GM18519 (cell line): Measurements from ENCODE around the gene FAM118A.
"Not testable (repeated sequence)": the region's sequence is repeated elsewhere in the genome, so short reads cannot be mapped to it uniquely, and the experiment has no call there.

Experiments
- ATAC-seq: cut with Tn5 transposase; IDR thresholded peaks from one replicate; pipeline ENCODE4 v1.9.1; 2021; ENCODE audit warnings: mild to moderate bottlenecking, moderate library complexity; ENCODE audit not compliant: unreplicated experiment, low FRiP score

Gene FAM118A

DNA sequence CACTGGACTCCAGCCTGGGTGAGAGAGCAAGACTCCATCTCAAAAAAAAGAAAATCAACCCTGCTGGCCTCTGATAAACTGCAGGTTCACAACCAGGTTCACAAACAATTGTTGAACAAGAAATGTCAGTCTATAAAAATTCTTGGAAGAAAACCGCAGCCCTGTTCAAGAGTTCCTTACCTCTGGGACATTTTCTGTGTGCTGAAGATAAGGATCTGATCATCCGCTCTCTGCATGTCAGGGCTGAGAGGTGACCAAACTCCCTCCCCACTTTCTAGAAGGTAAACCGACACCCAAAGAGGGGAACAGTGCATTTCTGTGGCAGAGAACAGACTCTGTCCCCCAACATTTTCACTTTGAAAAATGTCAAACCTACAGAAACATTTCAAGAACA lies 29.1 kb upstream of the FAM118A start:
- no peak for ATAC-seq

GRCh38 chr22:45281010-45281409 lies 28.7 kb upstream of the FAM118A start:
- ATAC-seq, result no peak

DNA sequence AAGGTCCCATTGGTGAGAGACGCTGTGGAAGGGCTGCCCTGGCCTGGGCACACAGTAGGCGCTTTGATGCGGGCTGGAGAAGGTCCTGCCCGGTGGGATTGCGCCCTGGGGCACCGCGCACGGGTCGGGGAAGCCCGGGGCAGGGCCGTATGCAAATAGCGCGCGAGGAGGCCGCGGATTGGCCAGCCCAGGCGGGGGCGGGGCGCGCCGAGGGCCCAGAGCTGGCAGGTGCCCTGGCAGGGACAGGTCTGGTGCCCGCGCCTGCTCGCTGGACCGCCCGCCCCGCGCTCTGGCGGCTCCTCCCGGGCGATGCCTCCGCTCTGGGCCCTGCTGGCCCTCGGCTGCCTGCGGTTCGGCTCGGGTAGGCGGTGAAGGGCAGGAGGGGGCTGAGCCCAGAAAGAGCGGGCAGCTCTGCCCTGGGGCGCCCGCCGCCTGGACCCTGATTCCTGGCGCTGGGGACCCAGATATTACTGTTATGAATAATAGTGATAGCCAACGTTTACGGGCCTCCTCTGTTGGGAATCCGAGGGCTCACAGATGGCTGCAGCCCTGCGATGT lies 24.9 kb upstream of the FAM118A start, which contains the start of gene UPK3A:
Gene UPK3A (plus strand): TSS at position 245 of the 558 bp plus-strand sequence. CDS start 65 bp downstream, at position 310.
- no peak for ATAC-seq

- no peak for ATAC-seq
Measured at GRCh38 chr22:45285263-45286058, 24.3 kb upstream of the FAM118A start.

DNA sequence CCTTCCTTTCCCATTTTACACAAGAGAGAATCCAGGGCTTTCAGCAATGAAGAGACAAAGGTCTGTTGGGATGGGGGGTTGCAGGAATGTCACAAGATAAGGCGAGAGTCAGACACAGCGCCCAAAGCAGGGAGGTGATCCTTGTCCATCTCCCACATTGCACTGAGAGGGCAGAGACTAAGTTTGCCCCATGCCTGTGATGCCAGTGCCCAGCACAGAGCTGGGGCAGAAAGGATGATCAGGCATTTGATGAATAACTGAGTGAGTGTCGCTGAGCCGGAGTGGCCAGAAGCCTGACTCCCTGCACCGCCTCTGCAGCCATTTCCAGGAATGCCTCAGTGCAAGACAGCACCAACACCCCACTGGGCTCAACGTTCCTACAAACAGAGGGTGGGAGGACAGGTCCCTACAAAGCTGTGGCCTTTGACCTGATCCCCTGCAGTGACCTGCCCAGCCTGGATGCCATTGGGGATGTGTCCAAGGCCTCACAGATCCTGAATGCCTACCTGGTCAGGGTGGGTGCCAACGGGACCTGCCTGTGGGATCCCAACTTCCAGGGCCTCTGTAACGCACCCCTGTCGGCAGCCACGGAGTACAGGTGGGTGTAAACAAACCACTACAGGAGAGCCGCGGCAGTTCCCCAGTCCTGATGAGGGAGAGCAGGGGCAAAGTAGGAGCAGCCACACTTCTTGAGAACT lies 22.7 kb upstream of the FAM118A start:
- ATAC-seq, result no peak

DNA sequence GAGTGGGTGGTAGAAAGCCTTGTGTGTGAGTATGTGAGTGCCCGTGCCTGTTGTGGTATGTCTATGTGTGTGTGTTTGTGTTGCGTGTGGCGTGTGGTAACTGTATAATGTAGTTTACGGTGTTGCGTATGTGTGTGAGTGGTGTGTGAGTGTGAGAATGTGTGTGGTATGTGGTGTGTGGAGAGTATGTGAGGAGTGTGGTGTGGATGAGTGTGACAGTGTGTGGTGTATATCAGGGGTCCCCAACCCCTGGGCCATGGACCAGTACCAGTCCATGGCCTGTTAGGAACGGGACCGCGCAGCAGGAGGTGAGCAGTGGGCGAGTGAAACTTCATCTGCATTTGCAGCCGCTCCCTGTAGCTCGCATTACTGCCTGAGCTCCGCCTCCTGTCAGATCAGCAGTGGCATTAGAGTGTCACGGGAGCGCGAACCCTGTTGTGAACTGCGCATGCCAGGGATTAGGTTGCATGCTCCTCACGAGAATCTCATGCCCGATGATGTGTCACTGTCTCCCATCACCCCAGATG lies 19.3 kb upstream of the FAM118A start:
- ATAC-seq, result no peak

- no peak for ATAC-seq
Measured at GRCh38 chr22:45291061-45291930, 18.4 kb upstream of the FAM118A start.

- no peak for ATAC-seq
Measured at GRCh38 chr22:45291931-45292290, 17.8 kb upstream of the FAM118A start.

- no peak for ATAC-seq
Measured at GRCh38 chr22:45292731-45293442, 16.8 kb upstream of the FAM118A start.

GRCh38 chr22:45294030-45294429 lies 15.7 kb upstream of the FAM118A start:
- ATAC-seq, result no peak

DNA sequence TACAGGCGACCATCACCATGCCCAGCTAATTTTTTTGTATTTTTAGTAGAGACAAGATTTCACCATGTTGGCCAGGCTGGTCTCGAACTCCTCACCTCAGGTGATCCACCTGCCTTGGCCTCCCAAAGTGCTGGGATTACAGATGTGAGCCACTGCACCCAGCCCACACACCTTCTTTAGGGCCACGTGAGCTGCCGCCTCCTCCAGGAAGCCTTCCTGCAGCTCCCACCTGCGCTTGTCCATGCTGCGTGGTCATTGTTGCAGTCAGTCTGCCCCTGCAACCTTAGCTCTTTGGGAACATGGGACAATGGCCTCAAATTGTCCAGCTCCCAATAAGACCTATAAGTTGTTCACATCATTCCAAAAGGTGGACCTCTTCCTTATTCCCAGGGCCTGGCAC lies 14.7 kb upstream of the FAM118A start:
- ATAC-seq, result not testable (repeated sequence)

- ATAC-seq, result no peak
Measured at GRCh38 chr22:45295492-45295891, 14.2 kb upstream of the FAM118A start.

- no peak for ATAC-seq
Measured at GRCh38 chr22:45296628-45297297, 13.0 kb upstream of the FAM118A start.

DNA sequence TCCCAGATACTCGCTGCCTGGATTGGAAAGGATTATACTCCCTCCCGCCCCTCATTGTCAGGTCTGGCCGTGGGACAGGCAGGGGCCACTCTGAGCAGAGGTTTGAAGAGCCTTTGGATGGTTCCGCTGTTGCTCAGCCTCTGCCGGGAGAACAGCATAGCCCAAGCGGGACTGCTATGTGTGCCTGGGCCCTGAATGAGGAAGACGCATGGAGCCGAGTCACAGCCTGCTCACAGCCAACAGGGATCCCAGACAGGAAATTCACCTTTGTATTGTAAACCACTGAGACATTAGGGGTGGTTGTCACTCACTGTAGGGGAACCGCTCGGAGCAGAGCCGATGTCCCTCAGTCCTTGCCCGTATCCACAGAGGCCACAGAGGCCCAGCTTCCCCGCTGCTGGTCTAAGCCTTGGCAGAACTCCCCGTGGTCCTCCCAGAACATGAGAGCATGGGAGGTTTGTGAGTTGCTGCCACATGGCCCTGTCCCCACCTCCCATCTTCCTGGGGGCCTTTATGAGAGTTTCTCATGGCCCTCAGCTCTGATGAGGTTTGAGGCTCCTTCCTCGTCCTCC lies 10.7 kb upstream of the FAM118A start:
- no peak for ATAC-seq

DNA sequence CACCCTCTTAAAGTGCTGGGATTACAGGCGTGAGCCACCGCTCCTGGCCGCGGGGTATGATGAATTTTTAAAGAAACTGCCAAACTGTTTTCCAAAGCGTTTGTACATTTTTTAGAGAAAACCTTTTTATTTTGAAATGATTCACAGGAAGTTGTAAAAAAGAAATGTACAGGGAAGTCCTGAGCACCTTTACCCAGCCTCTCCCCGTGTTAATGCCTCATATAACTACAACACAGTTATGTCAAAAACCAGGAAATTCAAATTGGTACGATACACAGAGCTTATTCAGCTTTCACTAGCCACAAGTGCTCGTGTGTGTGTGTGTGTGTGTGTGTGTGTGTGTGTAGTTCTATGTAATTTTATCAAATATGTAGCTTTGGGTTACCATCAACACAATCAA lies 7.0 kb upstream of the FAM118A start:
- no peak for ATAC-seq

GRCh38 chr22:45303181-45303580 lies 6.6 kb upstream of the FAM118A start:
- ATAC-seq, result no peak

GRCh38 chr22:45304971-45305370 lies 4.8 kb upstream of the FAM118A start:
- ATAC-seq, result no peak

DNA sequence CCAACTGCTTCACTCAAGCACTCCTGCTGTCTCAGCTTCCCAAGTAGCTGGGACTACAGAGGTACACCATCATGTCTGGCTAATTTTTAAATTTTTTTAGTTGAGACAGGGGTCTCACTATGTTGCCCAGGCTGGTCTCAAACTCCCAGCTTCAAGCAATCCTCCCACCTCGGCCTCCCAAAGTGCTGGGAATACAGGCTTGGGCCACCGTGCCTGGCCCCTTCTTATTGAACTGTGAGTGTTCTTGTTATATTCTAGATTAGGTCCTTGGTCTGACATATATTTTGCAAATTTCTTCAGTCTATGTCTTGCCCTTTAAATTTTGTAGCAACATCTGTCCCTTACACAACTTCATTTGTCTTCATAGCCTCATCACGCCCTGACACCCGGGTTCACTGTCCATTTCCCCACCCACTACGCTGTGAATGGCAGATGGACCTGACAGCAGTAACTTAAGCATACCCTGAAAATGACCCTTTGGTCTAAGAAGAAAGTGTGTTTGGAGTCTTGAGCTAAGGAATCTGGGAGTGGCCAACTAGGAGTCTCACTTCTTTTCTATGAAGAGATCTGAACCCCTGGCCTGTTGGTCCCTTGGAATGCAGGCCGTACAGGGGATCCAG lies 4.2 kb upstream of the FAM118A start:
- no peak for ATAC-seq

DNA sequence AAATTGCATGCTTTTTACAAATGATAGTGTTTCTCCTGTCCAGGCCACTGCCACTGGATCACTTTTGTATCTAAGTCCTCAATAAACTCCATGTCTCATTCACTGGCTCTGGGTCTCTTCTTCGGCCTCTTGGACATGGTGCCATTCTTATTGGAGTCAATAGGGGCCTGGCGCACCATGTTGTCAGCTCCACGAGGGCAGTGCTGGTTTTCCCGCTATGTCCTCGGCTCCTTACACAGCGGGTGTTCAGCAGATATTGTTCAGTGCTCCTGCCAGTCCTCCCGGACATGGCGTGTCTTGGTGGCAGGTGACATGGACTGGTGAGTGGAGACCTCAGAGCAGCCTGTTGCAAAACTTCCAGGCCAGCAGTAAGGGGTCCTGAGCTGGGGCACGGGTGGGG lies 3.6 kb upstream of the FAM118A start:
- no peak for ATAC-seq
